NCI-H774 (cell line): Measurements from ENCODE around the gene SNRNP27.
"Not testable (repeated sequence)": the region's sequence is repeated elsewhere in the genome, so short reads cannot be mapped to it uniquely, and the experiment has no call there.

Experiments used
- DNase-seq: peaks from one replicate; lab custom pipeline; 2025; lab: John Stamatoyannopoulos, UW

Gene SNRNP27

GRCh38 chr2:69893684-69894551, at the start of gene SNRNP27:
TSS of gene SNRNP27 (plus strand) at chr2:69893956. CDS start at chr2:69893985, 29 bp downstream.
- peak; percentile 68 for DNase-seq

- no peak for DNase-seq
Measured at GRCh38 chr2:69843993-69844392, 49.8 kb upstream of the SNRNP27 start.

- no peak for DNase-seq
Measured at GRCh38 chr2:69844560-69844959, 49.2 kb upstream of the SNRNP27 start.

DNA sequence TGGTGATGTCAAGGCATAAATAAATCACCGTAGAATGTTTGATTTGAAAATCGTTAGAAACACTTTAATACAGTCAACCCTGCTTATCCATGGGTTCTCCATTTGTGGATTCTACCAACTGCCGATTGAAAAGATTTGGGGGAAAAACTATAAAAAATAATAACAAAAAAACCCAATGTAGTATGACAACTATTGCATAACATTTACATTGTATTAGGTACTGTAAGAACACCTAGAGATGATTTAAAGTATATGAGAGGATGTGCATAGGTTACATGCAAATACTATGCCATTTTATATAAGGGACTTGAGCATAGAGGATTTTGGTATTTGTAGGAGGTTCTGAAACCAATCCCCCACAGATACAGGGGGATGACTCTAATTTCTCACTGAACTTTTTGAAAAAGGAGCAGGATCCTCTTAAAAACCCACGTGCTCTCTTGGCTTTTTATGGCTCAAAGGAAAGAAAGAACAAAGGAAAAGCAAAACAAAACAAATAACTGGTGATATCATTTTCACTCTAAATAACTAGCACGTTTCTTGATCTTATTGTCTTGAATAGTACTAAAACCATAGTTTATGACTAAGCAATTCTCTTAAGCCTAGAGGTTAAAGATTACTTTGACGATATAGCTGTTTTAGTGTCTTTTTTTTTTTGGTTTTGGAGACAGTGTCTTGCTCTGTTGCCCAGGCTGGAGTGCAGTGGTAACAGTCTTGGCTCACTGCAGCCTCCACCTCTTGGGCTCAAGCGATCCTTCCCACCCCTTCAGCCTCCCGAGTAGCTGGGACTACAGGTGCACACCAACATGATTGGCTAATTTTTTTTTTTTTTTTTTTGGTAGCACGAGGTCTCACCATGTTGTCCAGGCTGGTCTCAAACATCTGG, 47.3 kb upstream of the SNRNP27 start:
- DNase-seq, result no peak

DNA sequence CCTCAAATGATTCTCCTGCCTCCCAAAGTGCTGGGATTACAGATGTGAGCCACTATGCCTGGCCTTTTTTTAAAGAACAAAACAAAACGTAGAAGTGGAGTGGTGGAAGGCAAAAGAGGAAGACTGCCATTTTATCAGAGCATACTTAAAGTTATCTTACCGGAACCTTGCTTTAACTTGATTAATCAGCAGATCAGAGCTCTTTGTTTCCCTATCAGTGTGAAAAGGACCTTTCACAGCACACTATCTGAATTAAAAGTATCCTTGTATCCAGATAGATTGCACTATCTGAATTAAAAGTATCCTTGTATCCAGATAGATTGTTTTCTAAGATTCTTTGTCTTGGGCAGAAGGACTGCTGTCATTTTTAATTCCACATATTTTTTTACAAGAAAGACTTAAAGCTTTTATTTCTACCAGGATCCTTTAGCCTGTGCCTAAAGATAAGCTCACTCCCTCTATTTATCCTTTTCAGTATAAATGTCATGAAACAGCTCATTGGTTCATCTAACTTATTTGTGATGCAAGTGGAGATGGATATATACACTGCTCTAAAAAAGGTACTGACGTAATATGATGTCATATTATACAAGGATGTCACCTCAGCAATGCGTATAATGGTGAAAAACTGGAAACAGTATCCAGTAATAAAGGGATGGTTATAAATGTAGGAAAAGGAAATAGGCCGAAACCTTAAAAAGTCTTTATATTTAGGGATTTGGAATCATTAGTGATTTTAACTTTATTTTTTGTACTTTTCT, 46.5 kb upstream of the SNRNP27 start:
- no peak for DNase-seq

DNA sequence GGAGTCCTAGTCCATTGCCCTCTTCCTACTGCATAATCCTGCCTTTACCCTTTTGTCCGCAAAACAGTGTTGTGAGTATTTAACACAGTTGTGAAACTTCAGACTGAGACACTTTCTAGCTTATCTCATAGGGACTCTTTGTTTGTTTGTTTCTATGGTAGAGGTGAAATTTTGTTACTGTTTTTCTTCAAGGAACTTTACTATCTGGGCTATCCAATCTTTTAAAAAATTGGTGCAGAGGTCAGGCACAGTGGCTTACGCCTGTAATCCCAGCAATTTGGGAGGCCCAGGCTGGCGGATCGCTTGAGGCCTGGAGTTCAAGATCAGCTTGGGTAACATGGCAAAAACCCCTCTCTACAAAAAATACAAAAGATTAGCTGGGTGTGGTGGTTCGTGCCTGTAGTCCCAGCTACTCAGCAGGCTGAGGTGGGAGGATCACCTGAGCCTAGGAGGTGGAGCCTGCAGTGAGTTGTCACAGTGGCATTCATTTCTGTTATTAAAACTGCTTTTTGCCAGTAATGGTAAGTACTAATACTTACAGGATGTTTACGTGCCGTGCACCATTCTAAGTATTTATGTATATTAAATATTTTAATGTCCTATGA, 45.5 kb upstream of the SNRNP27 start:
- DNase-seq, result no peak

- no peak for DNase-seq
Measured at GRCh38 chr2:69858261-69858660, 35.5 kb upstream of the SNRNP27 start.

DNA sequence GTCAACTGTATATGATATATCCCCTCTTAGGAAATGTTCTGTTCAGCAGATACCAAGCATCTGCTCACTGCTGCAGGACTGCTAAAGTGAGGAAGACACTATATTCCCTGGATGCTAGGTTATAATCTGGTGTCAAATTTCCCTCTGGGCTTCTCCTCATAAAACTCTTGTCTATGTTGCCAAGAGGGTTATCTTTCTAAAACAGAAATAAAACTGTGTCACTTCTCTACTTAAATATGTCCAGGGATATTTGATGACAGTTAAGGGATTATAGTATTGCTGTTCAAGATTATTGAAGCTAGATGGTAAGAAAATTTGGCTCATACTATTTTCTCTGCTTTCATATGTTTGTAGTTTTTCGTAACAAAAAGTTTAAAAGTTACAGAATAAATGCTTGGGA, 30.5 kb upstream of the SNRNP27 start:
- DNase-seq, result no peak

GRCh38 chr2:69888451-69888850, 5.3 kb upstream of the SNRNP27 start:
- DNase-seq, result no peak

DNA sequence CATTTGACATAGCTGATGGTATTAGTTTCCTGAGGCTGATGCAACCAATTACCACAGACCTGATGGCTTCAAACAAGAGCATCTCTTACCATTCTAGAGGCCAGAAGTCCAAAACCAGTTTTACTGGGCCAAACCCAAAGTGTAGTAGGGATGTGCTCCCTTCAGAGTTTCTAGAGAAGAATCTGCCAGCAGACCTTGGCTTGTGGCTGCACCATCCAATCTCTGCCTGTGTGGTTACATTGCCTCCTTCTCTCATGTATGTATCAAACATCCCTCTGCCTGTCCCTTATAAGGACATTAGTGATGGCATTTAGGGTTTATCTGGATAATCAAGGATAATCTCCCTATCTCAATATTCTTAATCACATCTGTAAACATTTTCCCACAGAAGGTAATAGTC, 4.5 kb upstream of the SNRNP27 start:
- no peak for DNase-seq

GRCh38 chr2:69890881-69891280, 2.9 kb upstream of the SNRNP27 start:
- no peak for DNase-seq

DNA sequence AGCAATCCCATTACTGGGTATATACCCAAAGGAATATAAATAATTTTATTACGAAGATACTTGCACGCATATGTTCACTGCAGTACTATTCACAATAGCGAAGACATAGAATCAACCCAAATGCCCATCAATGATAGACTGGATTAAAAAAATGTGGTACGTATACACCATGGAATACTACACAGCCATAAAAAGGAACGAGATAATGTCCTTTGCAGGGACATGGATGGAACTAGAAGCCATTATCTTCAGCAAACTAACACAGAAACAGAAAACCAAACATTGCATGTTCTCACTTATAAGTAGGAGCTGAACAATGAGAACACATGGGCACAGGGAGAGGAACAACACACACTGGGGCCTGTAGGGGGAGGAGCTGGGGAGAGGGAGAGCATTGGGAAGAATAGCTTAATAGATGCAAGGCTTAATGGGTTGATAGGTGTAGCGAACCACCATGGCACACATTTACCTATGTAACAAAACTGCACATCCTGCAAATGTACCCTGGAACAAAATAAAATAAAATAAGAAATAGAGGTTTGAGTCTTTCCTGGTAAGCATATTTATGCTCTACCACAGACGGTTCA, 825 bp upstream of the SNRNP27 start:
- not testable (repeated sequence) for DNase-seq

DNA sequence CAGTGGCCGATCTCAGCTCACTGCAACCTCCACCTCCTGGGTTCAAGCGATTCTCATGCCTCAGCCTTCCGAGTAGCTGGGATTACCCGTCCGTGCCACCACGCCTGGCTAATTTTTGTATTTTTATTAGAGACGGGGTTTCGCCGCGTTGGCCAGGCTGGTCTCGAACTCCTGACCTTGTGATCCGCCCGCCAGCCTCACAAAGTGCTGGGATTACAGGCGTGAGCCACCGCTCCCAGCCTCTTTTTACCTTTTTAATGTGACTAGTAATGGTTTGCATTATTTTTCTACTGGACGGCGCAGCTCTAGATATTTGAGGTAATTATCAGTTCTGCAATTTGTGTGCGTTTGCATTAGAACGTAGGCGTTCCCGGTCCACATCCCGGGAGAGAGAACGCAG, 981 bp downstream of the SNRNP27 start:
- DNase-seq, result not testable (repeated sequence)

GRCh38 chr2:69902213-69902922, 8.6 kb downstream of the SNRNP27 start:
- DNase-seq, result no peak

DNA sequence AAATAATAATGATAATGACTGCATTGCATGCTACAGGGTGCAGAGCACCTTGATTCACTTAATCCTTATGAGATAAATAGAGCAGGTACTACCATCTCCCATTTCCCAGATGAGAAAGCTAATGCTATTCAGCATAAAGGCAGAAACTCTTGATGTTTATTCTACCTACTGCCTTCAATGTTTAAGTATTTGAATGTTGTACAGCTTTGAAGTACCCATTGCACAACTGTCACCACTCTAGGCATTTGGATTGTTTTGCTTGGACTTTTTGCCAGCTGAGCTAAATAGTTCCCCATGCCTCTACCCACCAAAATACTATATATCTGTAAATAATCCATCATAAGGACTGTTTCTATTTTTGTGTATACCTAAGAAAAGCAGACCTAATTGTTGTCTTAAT, 13.5 kb downstream of the SNRNP27 start:
- no peak for DNase-seq

GRCh38 chr2:69911985-69912563, 18.3 kb downstream of the SNRNP27 start:
- peak; percentile 19 for DNase-seq

DNA sequence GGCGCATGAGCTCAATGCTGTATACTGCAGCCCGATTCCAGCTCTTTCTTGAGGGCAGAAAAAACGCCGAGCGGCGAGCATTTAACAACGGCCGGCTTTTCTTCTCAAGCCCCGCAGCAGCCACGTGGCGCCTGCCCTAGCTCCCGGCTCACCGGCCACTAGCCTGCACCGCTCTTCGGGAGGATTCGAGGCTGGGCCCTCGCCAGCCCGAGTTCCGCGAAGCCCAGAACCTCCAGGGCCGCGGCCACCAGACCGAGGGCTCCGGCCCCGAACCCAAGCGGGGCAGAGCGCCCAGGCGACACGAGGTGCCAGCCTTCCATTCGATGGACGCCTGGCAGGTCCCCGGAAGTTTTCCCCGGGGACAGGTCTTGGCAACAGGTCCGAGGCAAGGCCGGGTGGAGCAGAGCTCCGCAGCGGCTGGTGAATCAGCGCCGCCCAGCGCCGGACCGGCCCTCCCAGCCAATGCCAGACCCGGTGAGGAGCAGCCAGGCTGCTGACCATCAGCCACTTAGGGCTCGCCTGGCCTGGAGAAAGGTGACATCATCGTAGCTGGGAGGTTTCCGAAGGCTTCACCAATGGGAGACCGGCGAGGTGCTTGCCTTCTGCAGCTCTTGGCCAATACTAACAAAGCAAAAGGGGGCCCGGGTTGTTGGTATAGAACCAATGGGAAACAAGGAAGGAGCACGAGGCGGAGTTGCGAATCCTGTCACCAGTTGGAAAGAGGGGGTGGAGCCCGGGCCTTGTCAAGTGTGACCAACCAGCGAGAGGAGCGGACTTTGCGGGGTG, 20.6 kb downstream of the SNRNP27 start:
- peak; percentile 99 for DNase-seq

- DNase-seq, result no peak
Measured at GRCh38 chr2:69914950-69915945, 21.5 kb downstream of the SNRNP27 start, which contains the start of gene MXD1. TSS of gene MXD1 (plus strand) at chr2:69915109. CDS start at chr2:69915331, 222 bp downstream.
